Stimulated activated CD8-positive, alpha-beta memory T cell treated with anti-CD3 and anti-CD28 coated beads, Interleukin-7, amount 100 ng/mL, for 24 hours (primary cell): Measurements from ENCODE around the gene PSMD1.
A peak's percentile ranks its signal among the peaks of the same experiment; 100 is the strongest.
"Not testable (repeated sequence)": the region's sequence is repeated elsewhere in the genome, so short reads cannot be mapped to it uniquely, and the experiment has no call there.

Experiments used
- DNase-seq: peaks from one replicate; pipeline ENCODE4 v3.0.0-alpha.2; 2020; ENCODE audit warnings: low read depth

Gene PSMD1

DNA sequence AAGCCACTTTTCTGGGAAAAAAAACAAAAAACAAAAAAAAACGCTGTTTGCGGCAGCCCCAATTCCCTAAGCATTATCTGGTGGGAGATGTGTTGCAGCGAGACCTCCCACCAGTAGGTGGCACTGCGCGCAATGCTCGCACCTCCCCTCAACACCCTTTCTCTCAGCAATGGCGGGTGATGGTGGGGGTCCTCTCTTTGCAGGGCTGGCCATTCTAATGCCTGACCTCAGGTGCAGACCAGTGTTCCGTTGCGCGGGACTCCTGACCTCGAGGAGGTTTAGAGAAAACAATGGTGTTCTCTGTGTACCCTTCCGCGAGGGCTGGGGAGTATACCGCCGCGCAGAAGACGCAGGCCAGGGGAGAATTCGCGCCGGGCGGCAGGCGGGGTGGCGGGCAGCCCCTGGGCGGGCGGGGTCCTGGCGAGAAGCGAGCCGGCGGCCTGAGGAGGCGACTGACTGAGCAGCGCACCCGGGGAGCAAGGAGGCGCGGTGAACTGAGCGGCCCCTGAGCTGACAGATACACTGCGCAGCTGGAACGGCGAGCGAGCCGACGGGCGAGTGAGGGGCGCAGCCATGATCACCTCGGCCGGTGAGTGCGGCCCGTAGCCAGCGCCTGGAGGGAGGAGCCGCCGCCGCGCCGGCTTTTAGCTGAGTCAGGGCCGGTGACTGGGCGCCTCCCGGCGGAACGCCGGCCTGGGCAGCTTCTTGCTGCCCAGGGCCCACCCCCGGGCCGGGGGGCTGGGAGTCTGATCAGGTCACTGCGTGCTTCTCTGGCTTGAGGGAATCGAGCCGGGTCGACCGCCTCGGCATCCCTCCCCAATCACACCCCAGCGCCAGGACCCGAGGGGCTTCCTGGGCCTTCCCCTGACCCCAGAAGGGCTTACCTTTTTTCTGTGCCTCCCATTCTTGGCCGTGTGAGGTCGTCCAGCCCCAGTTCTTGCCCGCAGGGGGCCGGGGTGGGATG, at the start of gene PSMD1:
TSS of gene PSMD1 (plus strand) at position 415 of the 964 bp plus-strand sequence. CDS start at position 574, 159 bp downstream.
- DNase-seq, result peak; percentile 87

DNA sequence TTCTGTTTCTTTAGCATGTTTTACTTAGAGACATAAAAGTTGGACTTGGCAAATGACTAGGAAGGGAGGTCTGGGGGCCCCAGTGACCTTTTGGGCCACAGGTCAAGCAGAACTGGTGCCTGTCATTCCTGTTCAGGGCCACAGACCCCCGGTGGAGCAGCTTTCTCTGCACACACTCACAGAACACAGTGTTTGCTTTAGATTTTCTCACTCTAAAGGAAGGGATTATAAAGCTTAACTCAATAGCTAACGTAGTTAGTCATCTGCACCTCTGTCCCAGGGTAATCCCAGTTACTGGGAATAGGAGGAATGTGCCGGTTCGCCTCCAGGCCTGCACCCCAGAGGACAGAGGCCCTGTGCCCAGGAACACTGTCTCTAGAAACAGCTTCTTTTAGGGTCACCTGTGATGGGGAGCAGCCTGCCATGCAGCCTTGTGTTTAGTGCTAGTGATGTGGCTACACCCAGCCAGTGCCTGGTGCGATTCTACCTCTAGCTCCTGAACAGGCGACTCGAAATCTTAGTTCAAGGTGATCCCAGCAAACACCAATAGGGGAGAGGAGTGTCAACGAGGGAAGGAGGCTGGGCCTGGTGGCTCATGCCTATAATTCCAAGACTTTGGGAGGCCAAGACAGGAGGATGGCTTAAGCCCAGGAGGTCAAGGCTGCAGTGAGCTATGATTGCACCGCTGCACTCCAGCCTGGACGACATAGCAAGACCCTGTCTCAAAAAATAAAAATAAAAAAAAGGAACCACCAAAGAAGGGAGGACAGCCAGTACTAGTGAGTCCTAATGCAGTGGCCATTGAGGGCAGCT, 49.2 kb upstream of the PSMD1 start:
- no peak for DNase-seq

GRCh38 chr2:231008131-231008530, 48.5 kb upstream of the PSMD1 start:
- no peak for DNase-seq

DNA sequence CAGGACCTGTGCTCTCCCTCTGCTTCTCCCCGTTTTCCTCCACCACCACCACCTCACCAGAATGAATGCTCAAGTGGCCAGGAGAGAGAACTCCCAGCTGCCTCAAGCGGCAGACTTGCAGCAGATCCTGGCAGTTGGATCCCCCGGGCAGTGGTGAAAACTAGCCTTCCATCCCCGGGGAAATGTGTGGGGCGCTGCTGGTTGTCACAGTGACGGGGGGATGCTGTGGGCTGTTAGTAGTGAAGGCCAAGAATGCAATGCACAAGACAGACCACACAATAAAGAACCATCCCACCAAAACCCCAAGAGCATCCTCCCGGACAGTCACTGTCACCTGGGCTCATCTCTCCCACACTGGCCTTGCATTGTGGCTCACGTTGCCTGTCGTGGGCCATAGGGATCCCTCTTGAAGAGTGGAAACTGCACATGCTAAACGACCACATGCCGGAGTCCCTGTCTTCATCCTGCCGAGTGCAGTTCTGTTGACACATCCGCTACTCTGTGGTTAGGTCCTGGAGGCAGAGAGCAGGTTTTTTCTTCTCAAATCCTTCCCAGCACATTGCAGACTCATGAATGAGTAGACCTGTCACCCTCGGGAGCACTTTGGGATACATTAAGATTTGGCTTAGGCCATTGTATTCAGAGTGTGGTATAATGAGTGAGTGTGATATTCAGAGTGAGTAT, 47.3 kb upstream of the PSMD1 start:
- no peak for DNase-seq

DNA sequence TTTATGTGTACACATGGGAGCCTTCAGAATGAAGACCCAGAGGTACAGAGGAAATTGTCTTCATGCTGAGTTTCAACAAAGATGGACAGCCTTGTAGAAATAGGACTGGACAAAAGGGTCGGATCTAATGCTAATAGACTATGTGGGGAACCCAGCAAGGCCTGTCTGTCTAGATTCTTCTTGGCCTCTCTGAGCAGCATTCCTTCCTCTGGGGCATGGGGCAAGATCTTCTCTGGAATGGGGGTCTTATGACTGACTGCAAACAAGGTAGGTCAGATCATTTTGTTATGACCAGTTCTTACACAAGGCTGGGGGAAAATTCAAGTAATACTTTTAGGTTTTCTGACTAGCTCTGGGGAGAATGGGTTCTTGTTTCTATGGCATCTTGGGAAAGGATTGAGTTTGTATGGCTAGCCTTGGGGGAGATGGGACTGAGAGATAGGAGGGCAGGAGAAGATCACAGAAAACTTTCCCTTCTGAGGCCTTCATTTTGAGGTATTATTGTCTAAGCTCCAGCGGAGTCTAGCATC, 46.4 kb upstream of the PSMD1 start:
- DNase-seq, result no peak

GRCh38 chr2:231011526-231011925, 45.1 kb upstream of the PSMD1 start:
- DNase-seq, result no peak

DNA sequence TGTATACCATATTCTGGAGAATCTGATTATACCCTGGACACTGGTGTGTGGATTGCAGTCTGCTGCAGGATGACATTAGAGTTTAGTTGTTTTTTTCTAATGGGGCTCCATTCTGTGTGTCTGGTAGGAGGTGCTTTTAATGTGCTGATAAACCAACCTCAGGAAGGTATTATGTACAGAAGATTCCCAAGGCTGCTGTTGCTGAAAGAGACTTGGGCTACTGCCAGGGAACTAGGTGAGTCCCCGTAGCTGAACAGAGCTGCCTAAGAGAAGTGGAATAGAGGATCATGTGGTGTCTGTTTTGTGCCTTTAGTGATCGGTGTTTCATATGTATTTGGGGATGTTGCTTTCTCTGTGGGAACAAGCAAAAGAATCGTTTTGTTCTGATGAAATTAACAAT, 44.2 kb upstream of the PSMD1 start:
- no peak for DNase-seq

- DNase-seq, result no peak
Measured at GRCh38 chr2:231013820-231014219, 42.8 kb upstream of the PSMD1 start.

DNA sequence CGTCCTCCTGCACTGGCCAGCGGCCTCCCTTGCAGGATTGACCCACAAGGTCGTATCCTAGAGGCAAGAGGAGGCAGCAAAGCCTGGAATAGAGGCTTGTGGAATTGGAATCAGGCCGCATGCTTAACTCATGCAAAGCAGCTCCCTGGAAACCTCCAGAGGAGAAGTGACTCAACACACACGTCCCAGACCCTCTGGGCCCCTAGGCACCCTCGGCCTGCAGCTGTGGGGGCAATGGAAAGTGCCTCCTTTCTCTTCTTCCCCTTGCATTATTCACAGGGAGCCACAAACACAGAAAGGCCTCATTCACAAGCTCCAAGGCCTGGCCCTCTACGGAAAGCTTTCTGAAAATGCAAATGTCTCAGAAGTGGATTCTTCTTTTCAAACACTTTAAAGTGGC, 41.2 kb upstream of the PSMD1 start:
- no peak for DNase-seq

GRCh38 chr2:231015926-231016325, 40.7 kb upstream of the PSMD1 start:
- DNase-seq, result no peak

DNA sequence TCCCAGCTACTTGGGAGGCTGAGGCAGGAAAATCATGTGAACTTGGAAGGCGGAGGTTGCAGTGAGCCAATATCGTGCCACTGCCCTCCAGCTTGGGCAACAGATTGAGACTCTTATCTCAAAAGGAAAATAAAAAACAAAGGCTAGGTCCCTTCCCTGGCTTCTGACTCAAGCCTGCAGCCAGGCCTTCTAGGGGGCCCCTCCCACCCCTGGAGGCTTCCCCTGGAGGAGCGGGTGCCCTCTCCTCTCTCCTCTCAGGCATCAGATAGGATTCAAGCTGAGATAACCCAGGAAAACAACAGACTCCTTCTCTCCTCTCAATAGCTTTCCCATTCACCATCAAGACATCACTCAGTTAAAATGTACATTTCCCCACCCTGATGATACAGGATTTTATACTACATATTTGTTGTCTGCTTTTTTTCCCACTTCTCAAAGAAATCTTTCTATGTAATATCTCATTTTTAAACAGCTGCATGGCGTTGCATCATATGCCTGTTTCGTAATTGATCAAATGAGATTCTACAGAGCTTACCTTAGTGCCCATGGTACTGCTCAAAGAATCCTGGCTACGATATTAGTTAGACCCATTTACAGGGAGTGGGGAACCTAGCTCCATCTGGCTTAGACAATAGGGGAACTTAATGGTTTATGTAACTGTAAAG, 40.0 kb upstream of the PSMD1 start:
- DNase-seq, result no peak

GRCh38 chr2:231017231-231017598, 39.5 kb upstream of the PSMD1 start:
- no peak for DNase-seq

DNA sequence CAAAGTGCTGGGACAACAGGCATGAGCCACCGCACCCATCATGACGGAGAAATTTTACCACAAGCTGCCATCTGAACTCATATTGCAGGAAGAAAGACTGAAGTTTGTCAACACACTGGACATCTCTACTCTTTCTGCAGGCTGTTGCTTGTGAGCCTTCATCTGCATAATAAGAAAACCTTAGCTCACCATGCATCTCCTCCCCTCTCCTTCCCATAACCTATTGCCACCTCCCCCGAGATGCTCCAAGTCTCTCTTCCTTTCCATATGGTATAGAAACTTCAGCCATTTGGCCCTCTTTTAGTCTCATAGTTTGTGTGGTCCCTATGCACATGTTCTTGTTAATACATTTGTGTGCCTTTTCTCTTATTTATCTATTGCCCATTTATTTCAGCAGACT, 38.5 kb upstream of the PSMD1 start:
- no peak for DNase-seq

- DNase-seq, result not testable (repeated sequence)
Measured at GRCh38 chr2:231025059-231025458, 31.6 kb upstream of the PSMD1 start.

GRCh38 chr2:231028889-231029288, 27.8 kb upstream of the PSMD1 start:
- no peak for DNase-seq

GRCh38 chr2:231029563-231029962, 27.1 kb upstream of the PSMD1 start:
- DNase-seq, result no peak

DNA sequence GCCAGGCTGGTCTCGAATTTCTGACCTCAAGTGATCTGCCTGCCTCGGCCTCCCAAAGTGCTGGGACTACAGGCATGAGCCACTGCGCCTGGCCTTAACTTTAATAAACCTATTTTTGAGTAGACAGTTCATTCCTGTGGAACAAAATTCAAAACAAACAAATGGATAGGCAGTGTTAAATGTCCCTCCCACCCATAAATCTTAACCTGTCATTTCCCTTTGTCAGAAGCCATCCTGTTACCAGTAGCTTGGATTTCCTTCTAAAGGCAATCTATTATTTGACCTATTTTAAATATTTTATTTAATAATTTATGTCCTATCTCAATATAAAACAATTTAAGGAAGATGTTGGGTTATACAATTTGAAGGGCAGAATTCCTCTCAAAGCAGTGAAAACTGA, 25.9 kb upstream of the PSMD1 start:
- no peak for DNase-seq

GRCh38 chr2:231032575-231033140, 24.0 kb upstream of the PSMD1 start:
- no peak for DNase-seq

DNA sequence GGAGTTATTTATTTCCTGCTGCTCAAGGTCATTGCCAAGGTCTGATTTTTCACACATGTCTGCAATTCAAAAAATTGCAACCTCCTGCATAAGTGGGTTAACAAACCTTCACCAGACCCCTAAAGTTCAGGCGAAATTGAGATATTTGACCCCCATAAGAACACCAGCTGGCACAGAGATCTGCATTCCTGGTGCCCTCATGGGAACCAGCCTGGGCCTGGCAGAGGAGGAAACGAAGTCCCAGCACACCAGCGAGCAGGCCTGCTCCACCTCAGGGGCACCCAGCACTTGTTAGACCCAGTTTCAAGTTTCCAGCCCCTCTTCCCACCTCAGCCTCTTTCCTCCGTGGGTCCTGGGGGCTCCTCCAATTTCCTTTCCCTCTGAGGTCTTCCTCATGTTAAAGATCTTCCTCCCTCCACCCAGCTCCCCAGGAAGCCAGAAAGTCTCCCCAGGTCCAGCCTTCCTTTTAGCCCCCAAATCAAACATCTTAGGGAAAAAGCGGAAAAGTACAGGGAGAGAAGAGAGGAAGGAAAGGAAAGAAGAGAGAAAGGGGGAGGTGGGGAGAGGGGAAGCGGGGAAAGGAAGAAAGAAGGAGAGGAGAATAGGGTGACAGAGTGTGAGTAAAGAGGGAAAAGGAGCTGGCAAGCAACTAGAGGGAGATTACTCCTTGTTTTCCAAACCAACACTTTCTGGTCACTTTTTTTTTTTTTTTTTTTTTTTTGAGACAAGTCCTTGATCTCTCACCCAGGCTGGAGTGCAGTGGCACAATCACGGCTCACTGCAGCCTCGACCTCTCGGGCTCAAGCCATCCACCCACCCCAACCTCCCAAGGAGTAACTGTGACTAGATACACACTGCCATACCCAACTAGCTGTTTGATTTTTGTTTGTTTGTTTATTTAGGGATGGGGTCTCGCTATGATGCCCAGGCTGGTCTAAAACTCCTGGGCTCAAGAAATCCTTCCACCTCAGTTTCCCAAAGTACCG, 23.2 kb upstream of the PSMD1 start:
- no peak for DNase-seq

GRCh38 chr2:231034291-231034882, 22.3 kb upstream of the PSMD1 start:
- no peak for DNase-seq
